Peyer's patch (tissue), 4 donors: ENCODE measurements around the gene TMED7. TPM values are rescaled to one million over a fixed set of nuclear protein-coding genes. Genes with fewer than 3 reads are reported as not detected.

Experiments used
- DNase-seq, 3 donors: peaks; one replicate each; pipeline ENCODE4 v3.0.0-alpha.2; 2017 to 2019
- H3K27ac ChIP-seq, 4 donors: fragments of 200-600 bp; sonication (generic); one replicate each; pipeline ENCODE4 v1.5.1; 2016 to 2019
- H3K27me3 ChIP-seq, 2 donors: fragments of 200-600 bp; sonication (generic); one replicate each; pipeline ENCODE4 v1.5.1; 2019
- H3K36me3 ChIP-seq, 3 donors: fragments of 200-600 bp; sonication (generic); one replicate each; pipeline ENCODE4 v1.5.1; 2016 to 2019
- H3K4me1 ChIP-seq, 4 donors: fragments of 200-600 bp; sonication (generic); one replicate each; pipeline ENCODE4 v1.5.1; 2016 to 2019
- H3K4me3 ChIP-seq, 4 donors: fragments of 200-600 bp; sonication (generic); 1 replicate in 3 of 4; 2 replicates in 1 of 4; pipeline ENCODE4 v1.5.1; 2016 to 2019; ENCODE audit warnings: mild to moderate bottlenecking in 1 of 4
- H3K9me3 ChIP-seq, 4 donors: fragments of 200-600 bp; sonication (generic); one replicate each; pipeline ENCODE4 v1.5.1; 2016 to 2019; ENCODE audit warnings: mild to moderate bottlenecking in 1 of 4
- POLR2A ChIP-seq, 2 donors: fragments of 450-650 bp; IDR thresholded peaks; one replicate each; pipeline ENCODE4 v1.5.1; 2017; ENCODE audit warnings: antibody characterized with exemption in 2 of 2, mild to moderate bottlenecking in 2 of 2, moderate library complexity in 2 of 2
- total RNA-seq, 4 donors: library from RNA; depleted of rRNA; stranded (reverse); fragments of >200 nt; gene quantifications; one replicate each; pipeline ENCODE4 v1.1.0, GENCODE V29; 2016
- TF ChIP-seq, protein P1 (sequence below), 6 experiments: fragments of 450-650 bp in 4 of 6; fragments of 200-600 bp in 2 of 6; sonication (generic) in 1 of 6; IDR thresholded peaks; one replicate each; pipeline ENCODE4 v1.5.1; 2017 to 2019; ENCODE audit warnings: antibody characterized with exemption in 6 of 6, mild to moderate bottlenecking in 3 of 6, moderate library complexity in 1 of 6

The TMED7 gene
- total RNA-seq, 4 donors from 2014 or later, result 36.3 to 119 (median 99.7) TPM

DNA sequence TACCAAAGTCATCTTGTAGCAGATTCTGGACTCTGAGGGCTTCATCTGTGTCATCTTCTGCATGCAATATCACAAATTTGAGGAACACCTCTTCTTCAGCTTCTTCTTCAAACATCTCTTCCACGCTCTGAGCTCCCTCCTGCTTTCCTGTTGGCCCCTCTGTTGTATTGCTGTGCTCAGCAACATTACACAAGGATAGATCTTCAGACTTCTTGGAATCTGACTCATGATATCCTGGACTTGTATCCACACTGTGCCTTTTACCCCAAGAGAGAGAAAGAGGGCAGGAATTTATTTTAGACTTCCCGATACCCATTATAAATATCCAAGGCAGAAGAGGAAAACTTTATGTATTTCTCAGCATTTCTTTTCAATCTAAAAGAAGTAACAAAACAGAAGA lies 44.9 kb downstream of the TMED7 start:
- no peak for TF ChIP-seq POLR2A (IDR thresholded peaks at IDR 0.05)
- TF ChIP-seq, protein P1, sequence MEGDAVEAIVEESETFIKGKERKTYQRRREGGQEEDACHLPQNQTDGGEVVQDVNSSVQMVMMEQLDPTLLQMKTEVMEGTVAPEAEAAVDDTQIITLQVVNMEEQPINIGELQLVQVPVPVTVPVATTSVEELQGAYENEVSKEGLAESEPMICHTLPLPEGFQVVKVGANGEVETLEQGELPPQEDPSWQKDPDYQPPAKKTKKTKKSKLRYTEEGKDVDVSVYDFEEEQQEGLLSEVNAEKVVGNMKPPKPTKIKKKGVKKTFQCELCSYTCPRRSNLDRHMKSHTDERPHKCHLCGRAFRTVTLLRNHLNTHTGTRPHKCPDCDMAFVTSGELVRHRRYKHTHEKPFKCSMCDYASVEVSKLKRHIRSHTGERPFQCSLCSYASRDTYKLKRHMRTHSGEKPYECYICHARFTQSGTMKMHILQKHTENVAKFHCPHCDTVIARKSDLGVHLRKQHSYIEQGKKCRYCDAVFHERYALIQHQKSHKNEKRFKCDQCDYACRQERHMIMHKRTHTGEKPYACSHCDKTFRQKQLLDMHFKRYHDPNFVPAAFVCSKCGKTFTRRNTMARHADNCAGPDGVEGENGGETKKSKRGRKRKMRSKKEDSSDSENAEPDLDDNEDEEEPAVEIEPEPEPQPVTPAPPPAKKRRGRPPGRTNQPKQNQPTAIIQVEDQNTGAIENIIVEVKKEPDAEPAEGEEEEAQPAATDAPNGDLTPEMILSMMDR (IDR thresholded peaks at IDR 0.05), result no peak
- H3K4me3 ChIP-seq, result no peak overlapping the region
- no peaks in the 10 kb centered on the region for H3K9me3 ChIP-seq
- no peaks in the 10 kb centered on the region for H3K4me1 ChIP-seq
- H3K36me3 ChIP-seq, result no peaks in the 10 kb centered on the region
- no peak for DNase-seq
- H3K27ac ChIP-seq, result no peak overlapping the region
- no peaks in the 10 kb centered on the region for H3K27me3 ChIP-seq

DNA sequence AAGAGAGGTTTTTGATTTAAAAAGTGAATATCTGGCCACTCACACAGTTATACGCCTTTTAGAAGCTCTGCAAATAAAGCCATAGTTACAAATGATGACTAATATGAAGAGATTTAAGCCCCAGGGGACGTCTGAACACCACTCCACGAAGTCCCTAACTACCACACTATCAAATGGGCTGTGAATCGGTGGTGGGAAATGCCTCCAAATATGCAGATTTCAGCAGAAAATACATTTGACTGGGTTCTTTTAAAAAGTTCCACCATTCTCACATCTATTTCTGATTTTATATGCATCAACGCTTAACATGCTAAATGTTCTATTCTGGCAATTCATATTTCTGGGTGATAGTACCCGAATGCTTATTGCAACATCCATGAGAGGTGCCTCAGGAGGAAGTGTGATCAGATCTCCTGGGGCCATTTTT lies 46.1 kb downstream of the TMED7 start:
- no peak overlapping the region for H3K27ac ChIP-seq
- H3K9me3 ChIP-seq, result no peaks in the 10 kb centered on the region
- TF ChIP-seq POLR2A (IDR thresholded peaks at IDR 0.05), result no peak
- TF ChIP-seq, protein P1 (IDR thresholded peaks at IDR 0.05), result no peak
- no peak overlapping the region for H3K4me3 ChIP-seq
- no peaks in the 10 kb centered on the region for H3K4me1 ChIP-seq
- DNase-seq, result no peak
- no peaks in the 10 kb centered on the region for H3K27me3 ChIP-seq
- no peaks in the 10 kb centered on the region for H3K36me3 ChIP-seq

DNA sequence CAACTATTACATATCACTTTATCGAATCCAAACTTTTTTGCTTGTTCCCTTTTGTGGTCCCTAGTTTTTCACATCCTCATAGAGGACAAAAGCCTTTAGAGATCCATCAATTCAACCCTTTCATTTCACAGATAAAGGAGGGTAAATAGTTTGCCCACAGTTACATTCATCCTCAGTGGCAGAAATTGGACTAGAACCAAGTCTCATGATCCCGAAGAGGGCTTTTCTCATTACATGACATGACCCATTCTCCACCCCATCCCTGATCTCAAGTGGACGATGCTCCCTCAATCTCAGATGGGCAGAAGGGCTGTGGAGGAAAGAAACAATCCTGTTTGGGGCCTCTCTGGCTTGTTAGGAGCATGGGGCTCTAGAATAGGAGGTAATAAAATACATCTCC lies 46.6 kb downstream of the TMED7 start:
- Histone ChIP-seq H3K4me3 (no peak overlapping the region), H3K9me3 (no peaks in the 10 kb centered on the region), H3K36me3 (no peaks in the 10 kb centered on the region), H3K27me3 (no peaks in the 10 kb centered on the region), H3K27ac (no peak overlapping the region), H3K4me1 (no peaks in the 10 kb centered on the region)
- no peak for DNase-seq
- TF ChIP-seq, protein P1 (IDR thresholded peaks at IDR 0.05), result no peak
- TF ChIP-seq POLR2A (IDR thresholded peaks at IDR 0.05), result no peak

DNA sequence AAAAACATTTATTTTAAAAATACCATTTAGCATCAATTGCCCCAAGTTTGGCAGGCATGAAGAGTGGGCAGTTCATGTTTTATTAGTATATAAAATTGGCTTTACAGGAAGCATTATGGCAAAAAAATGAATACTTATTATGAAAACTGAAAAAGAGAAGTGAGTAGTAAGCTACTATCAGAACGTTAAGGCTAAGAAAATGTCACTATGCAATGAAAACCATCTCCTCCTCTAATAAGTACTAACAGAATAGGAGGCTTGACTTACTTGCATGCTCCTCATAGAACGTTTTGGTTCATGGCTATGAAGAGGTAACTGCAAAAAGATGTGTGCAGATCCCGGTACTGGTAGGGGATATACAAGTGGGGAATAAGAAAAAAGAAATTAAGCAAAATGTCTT lies 47.2 kb downstream of the TMED7 start:
- Histone ChIP-seq H3K9me3 (no peaks in the 10 kb centered on the region), H3K36me3 (no peaks in the 10 kb centered on the region), H3K4me1 (no peaks in the 10 kb centered on the region), H3K27ac (no peak overlapping the region), H3K4me3 (no peak overlapping the region), H3K27me3 (no peaks in the 10 kb centered on the region)
- no peak for TF ChIP-seq POLR2A (IDR thresholded peaks at IDR 0.05)
- TF ChIP-seq, protein P1 (IDR thresholded peaks at IDR 0.05), result no peak
- no peak for DNase-seq

DNA sequence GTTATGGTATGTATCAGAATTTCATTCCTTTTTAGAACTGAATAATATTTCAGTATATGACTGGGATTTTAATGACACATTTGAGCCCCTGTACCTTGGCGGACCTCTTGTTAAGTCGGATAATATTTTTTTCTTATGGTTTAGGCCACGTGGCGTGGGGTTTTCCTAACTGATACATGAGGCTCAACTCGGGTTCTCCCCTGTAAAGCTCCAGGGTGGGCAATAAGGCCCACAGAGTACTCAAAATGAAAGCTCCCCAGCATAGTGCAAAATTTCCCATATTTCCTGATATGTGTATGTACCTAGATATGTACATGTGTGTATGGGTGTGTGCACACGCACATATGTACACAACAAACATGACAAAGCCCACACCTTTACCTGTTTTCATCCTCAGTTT lies 48.1 kb downstream of the TMED7 start:
- DNase-seq, result no peak
- H3K9me3 ChIP-seq, result no peaks in the 10 kb centered on the region
- H3K4me3 ChIP-seq, result no peak overlapping the region
- no peaks in the 10 kb centered on the region for H3K36me3 ChIP-seq
- TF ChIP-seq, protein P1 (IDR thresholded peaks at IDR 0.05), result no peak
- TF ChIP-seq POLR2A (IDR thresholded peaks at IDR 0.05), result no peak
- no peaks in the 10 kb centered on the region for H3K4me1 ChIP-seq
- no peaks in the 10 kb centered on the region for H3K27me3 ChIP-seq
- no peak overlapping the region for H3K27ac ChIP-seq

DNA sequence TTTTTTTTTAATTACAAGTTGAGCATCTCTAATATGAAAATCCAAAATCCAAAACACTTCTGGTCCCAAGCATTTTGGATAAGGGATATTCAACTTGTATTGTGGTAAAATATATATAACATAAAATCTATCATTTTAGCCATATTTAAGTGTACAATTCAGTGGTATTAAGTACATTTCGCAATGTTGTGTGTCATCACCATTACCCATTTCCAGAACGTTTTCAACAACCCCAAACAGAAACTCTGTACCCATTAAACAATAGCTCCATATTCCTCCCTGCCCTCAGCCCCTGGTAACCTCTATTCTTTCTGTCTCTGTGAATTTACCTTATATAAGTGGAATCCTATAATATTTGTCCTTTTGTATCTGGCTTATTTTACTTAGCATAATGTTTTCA lies 48.5 kb downstream of the TMED7 start:
- no peaks in the 10 kb centered on the region for H3K36me3 ChIP-seq
- H3K4me1 ChIP-seq, result no peaks in the 10 kb centered on the region
- no peak for DNase-seq
- H3K4me3 ChIP-seq, result no peak overlapping the region
- TF ChIP-seq, protein P1 (IDR thresholded peaks at IDR 0.05), result no peak
- TF ChIP-seq POLR2A (IDR thresholded peaks at IDR 0.05), result no peak
- H3K27ac ChIP-seq, result no peak overlapping the region
- H3K9me3 ChIP-seq, result no peaks in the 10 kb centered on the region
- no peaks in the 10 kb centered on the region for H3K27me3 ChIP-seq
